VCaP (cell line): ENCODE data around the gene CRISPLD2.

Experiments used
- H3K27ac ChIP-seq: fragments of 450-650 bp; 2 replicates; pipeline ENCODE4 v1.5.1; 2017
- CTCF ChIP-seq: fragments of 450-650 bp; conservative IDR thresholded peaks from 2 replicates; pipeline ENCODE4 v1.5.1; 2017; ENCODE audit warnings: mild to moderate bottlenecking, moderate library complexity

Gene CRISPLD2

GRCh38 chr16:84884596-84885341 lies 65.0 kb downstream of the CRISPLD2 start:
- no peak overlapping the region for H3K27ac ChIP-seq

GRCh38 chr16:84885342-84885910 lies 65.6 kb downstream of the CRISPLD2 start:
- no peak for TF ChIP-seq CTCF
- H3K27ac ChIP-seq: no peak overlapping the region

More at GRCh38 chr16:84884596-84885341, 65.0 kb downstream of the CRISPLD2 start:
- TF ChIP-seq CTCF: no peak

- no peak overlapping the region for H3K27ac ChIP-seq
- TF ChIP-seq CTCF: no peak
Observed at GRCh38 chr16:84886497-84887090, 66.8 kb downstream of the CRISPLD2 start.

- no peak for TF ChIP-seq CTCF
- no peak overlapping the region for H3K27ac ChIP-seq
Observed at GRCh38 chr16:84887207-84887606, 67.4 kb downstream of the CRISPLD2 start.

GRCh38 chr16:84888450-84888849 lies 68.7 kb downstream of the CRISPLD2 start:
- no peak overlapping the region for H3K27ac ChIP-seq
- TF ChIP-seq CTCF: no peak

GRCh38 chr16:84889066-84889465 lies 69.3 kb downstream of the CRISPLD2 start:
- no peak overlapping the region for H3K27ac ChIP-seq
- TF ChIP-seq CTCF: no peak

- TF ChIP-seq CTCF: no peak
- H3K27ac ChIP-seq: no peak overlapping the region
Observed at GRCh38 chr16:84890427-84890826, 70.6 kb downstream of the CRISPLD2 start.
